Osteoblast (primary cell): Measurements from ENCODE around the gene ASCC1. TPM values are rescaled to one million over a fixed set of nuclear protein-coding genes. Genes with fewer than 3 reads are reported as not detected.

Source experiments
- DNase-seq: peaks from one replicate; pipeline ENCODE4 v3.0.0; 2011; ENCODE audit warnings: low spot score, mixed read lengths; ENCODE audit not compliant: insufficient read length; ENCODE audit errors: missing footprints
- H2AFZ ChIP-seq: 2 replicates; pipeline ENCODE4 v1.6.0; 2011; ENCODE audit warnings: mild to moderate bottlenecking, low read length
- H3K27ac ChIP-seq: 2 replicates; pipeline ENCODE4 v1.5.1; 2011; ENCODE audit warnings: mild to moderate bottlenecking, low read depth, low read length, moderate library complexity
- H3K27me3 ChIP-seq: 2 replicates; pipeline ENCODE4 v1.6.0; 2012; ENCODE audit warnings: mild to moderate bottlenecking, control low read depth, inconsistent platforms, low read length, moderate library complexity; ENCODE audit not compliant: insufficient read depth
- H3K36me3 ChIP-seq: 2 replicates; pipeline ENCODE4 v1.5.1; 2011; ENCODE audit warnings: mild to moderate bottlenecking, low read length, control low read depth, moderate library complexity; ENCODE audit not compliant: insufficient read depth
- H3K4me1 ChIP-seq: 2 replicates; pipeline ENCODE4 v1.5.1; 2011; ENCODE audit warnings: mild to moderate bottlenecking, low read length, control low read depth, moderate library complexity; ENCODE audit not compliant: insufficient read depth
- H3K4me2 ChIP-seq: 2 replicates; pipeline ENCODE4 v1.6.0; 2011; ENCODE audit warnings: mild to moderate bottlenecking, low read length; ENCODE audit not compliant: insufficient read depth
- H3K4me3 ChIP-seq: fragments of 200-600 bp; sonication (generic); 3 replicates; pipeline ENCODE4 v1.5.1; 2012; ENCODE audit warnings: mild to moderate bottlenecking, low read length, inconsistent platforms; ENCODE audit not compliant: insufficient read depth
- H3K79me2 ChIP-seq: 2 replicates; pipeline ENCODE4 v1.6.0; 2012; ENCODE audit warnings: mild to moderate bottlenecking, low read length, control low read depth, inconsistent platforms; ENCODE audit not compliant: insufficient read depth
- H3K9me3 ChIP-seq: 2 replicates; pipeline ENCODE4 v1.5.1; 2011; ENCODE audit warnings: low read depth, low read length, control low read depth
- H4K20me1 ChIP-seq: 2 replicates; pipeline ENCODE4 v1.6.0; 2012; ENCODE audit warnings: mild to moderate bottlenecking, low read length, control low read depth; ENCODE audit not compliant: insufficient read depth
- total RNA-seq: library from RNA; depleted of rRNA; stranded (reverse); fragments of >200 nt; gene quantifications from 2 replicates; pipeline ENCODE4 v1.2.3, GENCODE V29; 2012
- TF ChIP-seq, protein P1 (sequence below): IDR thresholded peaks from 2 replicates; pipeline ENCODE4 v1.5.1; 2011; ENCODE audit warnings: mild to moderate bottlenecking, low read depth, low read length, moderate library complexity; ENCODE audit errors: extremely low read depth

The ASCC1 gene
- total RNA-seq, 1 donor = 40.2 TPM

DNA sequence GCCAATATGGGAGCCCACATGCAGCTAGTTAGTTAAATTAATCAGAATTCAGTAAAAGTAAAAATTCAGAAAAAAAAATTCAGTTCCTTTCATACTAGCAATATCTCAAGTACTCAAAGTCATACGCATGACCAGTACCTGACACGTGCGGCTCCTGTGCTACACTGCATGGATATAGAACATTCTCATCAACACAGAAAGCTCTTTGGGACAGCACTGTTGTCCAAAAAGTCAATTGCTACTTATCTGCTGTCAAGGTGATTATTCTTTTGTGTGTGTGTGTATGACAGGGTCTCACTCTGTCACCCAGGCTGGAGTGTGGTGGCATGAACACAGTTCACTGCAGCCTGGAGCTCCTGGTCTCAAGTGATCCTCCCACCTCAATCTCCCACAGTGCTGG, 15.2 kb downstream of the ASCC1 start:
- no peaks in the 10 kb centered on the region for H3K9me3 ChIP-seq
- H3K4me3 ChIP-seq = no peak overlapping the region
- H3K27me3 ChIP-seq = no peaks in the 10 kb centered on the region
- H3K27ac ChIP-seq = no peak overlapping the region
- no peaks in the 10 kb centered on the region for H3K79me2 ChIP-seq
- H3K36me3 ChIP-seq = peaks cover 7% of the 10 kb centered on the region
- H3K4me2 ChIP-seq = no peak overlapping the region
- H3K4me1 ChIP-seq = peaks cover 16% of the 10 kb centered on the region
- no peak overlapping the region for H2AFZ ChIP-seq
- H4K20me1 ChIP-seq = peaks cover 4% of the 10 kb centered on the region
- TF ChIP-seq, protein P1, sequence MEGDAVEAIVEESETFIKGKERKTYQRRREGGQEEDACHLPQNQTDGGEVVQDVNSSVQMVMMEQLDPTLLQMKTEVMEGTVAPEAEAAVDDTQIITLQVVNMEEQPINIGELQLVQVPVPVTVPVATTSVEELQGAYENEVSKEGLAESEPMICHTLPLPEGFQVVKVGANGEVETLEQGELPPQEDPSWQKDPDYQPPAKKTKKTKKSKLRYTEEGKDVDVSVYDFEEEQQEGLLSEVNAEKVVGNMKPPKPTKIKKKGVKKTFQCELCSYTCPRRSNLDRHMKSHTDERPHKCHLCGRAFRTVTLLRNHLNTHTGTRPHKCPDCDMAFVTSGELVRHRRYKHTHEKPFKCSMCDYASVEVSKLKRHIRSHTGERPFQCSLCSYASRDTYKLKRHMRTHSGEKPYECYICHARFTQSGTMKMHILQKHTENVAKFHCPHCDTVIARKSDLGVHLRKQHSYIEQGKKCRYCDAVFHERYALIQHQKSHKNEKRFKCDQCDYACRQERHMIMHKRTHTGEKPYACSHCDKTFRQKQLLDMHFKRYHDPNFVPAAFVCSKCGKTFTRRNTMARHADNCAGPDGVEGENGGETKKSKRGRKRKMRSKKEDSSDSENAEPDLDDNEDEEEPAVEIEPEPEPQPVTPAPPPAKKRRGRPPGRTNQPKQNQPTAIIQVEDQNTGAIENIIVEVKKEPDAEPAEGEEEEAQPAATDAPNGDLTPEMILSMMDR = no peak
- no peak for DNase-seq

DNA sequence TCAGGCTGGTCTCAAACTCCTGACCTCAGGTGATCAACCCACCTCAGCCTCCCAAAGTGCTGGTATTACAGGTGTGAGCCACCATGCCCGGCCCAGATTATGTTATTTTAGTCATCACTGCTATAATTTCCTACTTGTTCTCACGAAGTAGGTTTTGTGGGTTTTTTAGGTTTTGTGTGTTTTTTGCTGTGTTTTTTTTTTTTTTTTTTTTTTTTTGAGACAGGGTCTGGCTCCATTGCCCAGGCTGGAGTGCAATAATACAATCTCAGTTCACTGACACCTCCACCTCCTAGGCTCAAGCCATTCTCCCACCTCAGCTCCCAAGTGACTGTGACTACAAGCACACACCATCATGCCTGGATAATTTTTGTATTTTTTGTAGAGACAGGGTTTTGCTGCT, 21.1 kb downstream of the ASCC1 start:
- Histone ChIP-seq H3K4me2 (no peak overlapping the region), H3K27ac (no peak overlapping the region), H3K79me2 (no peaks in the 10 kb centered on the region), H3K4me1 (no peaks in the 10 kb centered on the region), H3K4me3 (no peak overlapping the region), H3K36me3 (peaks cover 2% of the 10 kb centered on the region), H3K9me3 (no peaks in the 10 kb centered on the region), H2AFZ (no peak overlapping the region), H3K27me3 (no peaks in the 10 kb centered on the region), H4K20me1 (peaks cover 4% of the 10 kb centered on the region)
- TF ChIP-seq, protein P1 = no peak
- no peak for DNase-seq

DNA sequence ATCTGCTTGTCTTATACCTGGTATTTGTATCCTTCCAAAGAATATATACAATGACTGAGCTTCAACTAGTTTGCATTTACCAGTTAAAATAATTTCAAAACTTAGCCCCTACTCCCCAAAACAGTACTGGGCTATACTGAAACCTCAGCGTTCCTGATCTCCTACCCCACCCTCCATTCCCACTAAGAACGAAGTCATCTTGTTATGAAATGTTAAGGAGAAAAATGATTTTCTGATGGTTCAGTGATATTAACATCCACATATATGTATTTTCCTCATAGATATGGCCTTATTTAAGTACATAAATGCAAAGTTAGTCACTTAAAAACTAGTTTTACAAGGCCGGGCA, 29.1 kb downstream of the ASCC1 start:
- Histone ChIP-seq H3K4me3 (no peak overlapping the region), H2AFZ (no peak overlapping the region), H3K79me2 (no peaks in the 10 kb centered on the region), H4K20me1 (no peaks in the 10 kb centered on the region), H3K27me3 (no peaks in the 10 kb centered on the region), H3K9me3 (no peaks in the 10 kb centered on the region), H3K27ac (no peak overlapping the region), H3K36me3 (no peaks in the 10 kb centered on the region), H3K4me1 (no peaks in the 10 kb centered on the region), H3K4me2 (no peak overlapping the region)
- DNase-seq = no peak
- TF ChIP-seq, protein P1 = no peak

DNA sequence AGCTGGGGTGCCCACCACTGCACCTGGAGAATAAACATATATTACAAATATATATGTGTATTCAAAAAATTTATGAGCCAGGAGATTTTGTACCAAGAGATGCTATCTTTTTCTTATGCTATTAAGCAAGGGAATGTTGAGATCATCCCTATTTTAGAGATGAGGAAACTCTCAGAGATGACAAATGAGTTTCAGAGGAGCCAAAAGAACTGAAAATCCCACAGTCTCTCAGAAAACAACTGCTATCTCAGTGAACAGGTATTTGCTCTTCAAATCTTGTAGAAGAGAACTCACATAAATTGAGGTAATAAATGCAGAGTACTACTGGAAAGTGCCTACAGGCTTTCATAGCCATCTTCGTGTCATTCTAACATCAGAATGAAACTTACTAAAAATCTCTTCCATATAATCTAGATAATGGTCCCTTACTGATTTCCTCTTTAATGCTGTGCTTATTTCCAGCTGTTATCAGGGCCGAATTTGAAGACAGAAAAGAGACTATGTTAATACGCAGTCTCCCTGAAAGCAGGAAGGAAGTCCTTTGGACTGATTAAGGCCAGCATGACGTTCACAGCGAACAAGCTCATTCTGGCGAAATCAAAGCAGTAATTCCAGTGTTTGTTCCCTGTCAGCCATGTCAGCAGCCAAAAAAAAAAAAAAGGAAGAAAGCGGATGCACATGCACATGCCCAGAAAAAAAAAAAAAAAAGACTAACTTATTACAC, 29.7 kb downstream of the ASCC1 start:
- no peaks in the 10 kb centered on the region for H3K9me3 ChIP-seq
- no peak overlapping the region for H3K27ac ChIP-seq
- no peaks in the 10 kb centered on the region for H3K27me3 ChIP-seq
- H3K4me3 ChIP-seq = no peak overlapping the region
- no peaks in the 10 kb centered on the region for H3K4me1 ChIP-seq
- no peaks in the 10 kb centered on the region for H4K20me1 ChIP-seq
- no peak overlapping the region for H2AFZ ChIP-seq
- H3K4me2 ChIP-seq = no peak overlapping the region
- H3K36me3 ChIP-seq = no peaks in the 10 kb centered on the region
- DNase-seq = no peak
- TF ChIP-seq, protein P1 = no peak
- no peaks in the 10 kb centered on the region for H3K79me2 ChIP-seq
